H9 (cell line): ENCODE results near the gene TM4SF1. TPM values are rescaled to one million over a fixed set of nuclear protein-coding genes. Genes with fewer than 3 reads are reported as not detected.

Experiments used
- DNase-seq: peaks from one replicate; pipeline ENCODE4 v3.0.0-alpha.2; 2017
- H2AFZ ChIP-seq: one replicate; pipeline ENCODE4 v1.6.1; 2013; ENCODE audit warnings: mild to moderate bottlenecking, low read length, control low read depth, moderate library complexity
- H2AK5ac ChIP-seq: 2 replicates; pipeline ENCODE4 v1.6.1; 2013; ENCODE audit warnings: low read length, control low read depth, mixed read lengths; ENCODE audit not compliant: insufficient read length
- H2BK120ac ChIP-seq: one replicate; pipeline ENCODE4 v1.6.1; 2013; ENCODE audit warnings: low read depth, mild to moderate bottlenecking, low read length, control low read depth, inconsistent platforms; ENCODE audit not compliant: poor library complexity, severe bottlenecking
- H2BK12ac ChIP-seq: 2 replicates; pipeline ENCODE4 v1.6.1; 2013; ENCODE audit warnings: low read length, control low read depth, mixed read lengths, low read depth; ENCODE audit not compliant: insufficient read length
- H2BK15ac ChIP-seq: 2 replicates; pipeline ENCODE4 v1.6.1; 2013; ENCODE audit warnings: low read depth, low read length, control low read depth
- H2BK20ac ChIP-seq: one replicate; pipeline ENCODE4 v1.6.1; 2013; ENCODE audit warnings: low read depth, mild to moderate bottlenecking, low read length, control low read depth, inconsistent platforms; ENCODE audit not compliant: poor library complexity, severe bottlenecking
- H2BK5ac ChIP-seq: 2 replicates; pipeline ENCODE4 v1.6.1; 2013; ENCODE audit warnings: low read length, control low read depth, mixed read lengths; ENCODE audit not compliant: insufficient read length
- H3K14ac ChIP-seq: 2 replicates; pipeline ENCODE4 v1.6.1; 2013; ENCODE audit warnings: low read length, control low read depth; ENCODE audit not compliant: insufficient read depth
- H3K18ac ChIP-seq: 2 replicates; pipeline ENCODE4 v1.6.1; 2013; ENCODE audit warnings: low read depth, mild to moderate bottlenecking, mixed read lengths, low read length, control low read depth; ENCODE audit not compliant: insufficient read length
- H3K23ac ChIP-seq: 2 replicates; pipeline ENCODE4 v1.6.1; 2013; ENCODE audit warnings: low read length, control low read depth, mixed read lengths, low read depth; ENCODE audit not compliant: insufficient read length
- H3K23me2 ChIP-seq: 2 replicates; pipeline ENCODE4 v1.6.1; 2013; ENCODE audit warnings: low read depth, mild to moderate bottlenecking, mixed read lengths, low read length, control low read depth; ENCODE audit not compliant: insufficient read length, poor library complexity, severe bottlenecking
- H3K27ac ChIP-seq: 2 replicates; pipeline ENCODE4 v1.5.1; 2013; ENCODE audit warnings: low read length, control low read depth, mixed read lengths, low read depth; ENCODE audit not compliant: insufficient read length
- H3K27me3 ChIP-seq: 2 replicates; pipeline ENCODE4 v1.6.1; 2013; ENCODE audit warnings: low read length, control low read depth, inconsistent platforms; ENCODE audit not compliant: insufficient read depth
- H3K4ac ChIP-seq: 2 replicates; pipeline ENCODE4 v1.6.1; 2013; ENCODE audit warnings: low read depth, mild to moderate bottlenecking, control low read depth, inconsistent platforms, low read length, moderate library complexity
- H3K4me1 ChIP-seq: 2 replicates; pipeline ENCODE4 v1.6.1; 2013; ENCODE audit warnings: low read length, control low read depth, inconsistent platforms; ENCODE audit not compliant: insufficient read depth
- H3K4me2 ChIP-seq: 2 replicates; pipeline ENCODE4 v1.6.1; 2013; ENCODE audit warnings: low read length, control low read depth, mixed read lengths; ENCODE audit not compliant: insufficient read length, insufficient read depth
- H3K56ac ChIP-seq: 2 replicates; pipeline ENCODE4 v1.6.1; 2013; ENCODE audit warnings: low read depth, mild to moderate bottlenecking, mixed read lengths, low read length, control low read depth; ENCODE audit not compliant: insufficient read length
- H3K79me1 ChIP-seq: 2 replicates; pipeline ENCODE4 v1.6.1; 2013; ENCODE audit warnings: low read depth, mild to moderate bottlenecking, moderate library complexity, low read length, control low read depth, inconsistent platforms; ENCODE audit not compliant: insufficient read depth, poor library complexity, severe bottlenecking
- H3K79me2 ChIP-seq: 2 replicates; pipeline ENCODE4 v1.6.1; 2013; ENCODE audit warnings: low read length, control low read depth, inconsistent platforms; ENCODE audit not compliant: insufficient read depth
- H3K9ac ChIP-seq: 2 replicates; pipeline ENCODE4 v1.6.1; 2013; ENCODE audit warnings: low read length, control low read depth, mixed read lengths; ENCODE audit not compliant: insufficient read length; ENCODE audit errors: extremely low read depth
- H3K9me3 ChIP-seq: one replicate; pipeline ENCODE4 v1.6.1; 2013; ENCODE audit warnings: low read depth, low read length, inconsistent platforms; ENCODE audit not compliant: control insufficient read depth
- H3T11ph ChIP-seq: one replicate; pipeline ENCODE4 v1.6.1; 2013; ENCODE audit warnings: mild to moderate bottlenecking, low read length, control low read depth, inconsistent platforms
- H4K20me1 ChIP-seq: one replicate; pipeline ENCODE4 v1.6.1; 2013; ENCODE audit not compliant: control insufficient read depth, insufficient read length, insufficient read depth
- H4K5ac ChIP-seq: 2 replicates; pipeline ENCODE4 v1.6.1; 2013; ENCODE audit warnings: low read depth, mild to moderate bottlenecking, mixed read lengths, low read length, control low read depth; ENCODE audit not compliant: insufficient read length
- H4K8ac ChIP-seq: replicated peaks from 2 replicates; pipeline ENCODE4 v1.6.1; 2013; ENCODE audit warnings: low read length, control low read depth, mixed read lengths, low read depth; ENCODE audit not compliant: insufficient read length
- H4K91ac ChIP-seq: 2 replicates; pipeline ENCODE4 v1.6.1; 2013; ENCODE audit warnings: low read depth, mild to moderate bottlenecking, moderate library complexity, mixed read lengths, low read length, control low read depth; ENCODE audit not compliant: insufficient read length
- H3K27ac Mint-ChIP-seq, 3 experiments: 2 replicates in 2 of 3; 3 replicates in 1 of 3; pipeline ENCODE4 v1.8.0; 2020 to 2021; ENCODE audit warnings: mixed read lengths in 3 of 3, mild to moderate bottlenecking in 1 of 3, moderate library complexity in 1 of 3
- H3K27me3 Mint-ChIP-seq: 2 replicates; pipeline ENCODE4 v1.8.0; 2021; ENCODE audit warnings: low read depth, mild to moderate bottlenecking, moderate library complexity, mixed read lengths
- H3K36me3 Mint-ChIP-seq, 3 experiments: 2 replicates in 2 of 3; 3 replicates in 1 of 3; pipeline ENCODE4 v1.8.0; 2020 to 2021; ENCODE audit warnings: low read depth in 3 of 3, mixed read lengths in 3 of 3; ENCODE audit not compliant: insufficient read depth in 1 of 3
- H3K4me1 Mint-ChIP-seq, 2 experiments: 2 replicates each; pipeline ENCODE4 v1.8.0; 2020; ENCODE audit warnings: mixed read lengths in 2 of 2
- H3K4me3 Mint-ChIP-seq, 2 experiments: 2 replicates in 1 of 2; 3 replicates in 1 of 2; pipeline ENCODE4 v1.8.0; 2020 to 2021; ENCODE audit warnings: mild to moderate bottlenecking in 2 of 2, mixed read lengths in 2 of 2, moderate library complexity in 1 of 2
- H3K9me3 Mint-ChIP-seq, 2 experiments: 2 replicates in 1 of 2; 3 replicates in 1 of 2; pipeline ENCODE4 v1.8.0; 2020; ENCODE audit warnings: mild to moderate bottlenecking in 2 of 2, mixed read lengths in 2 of 2, moderate library complexity in 1 of 2
- WGBS: extraction: QIAGEN DNeasy Blood & Tissue Kit; methylation state at CpG from one replicate; pipeline ENCODE4 v1.1.7; 2013; ENCODE audit warnings: missing lambda C conversion rate, low lambda C conversion rate, mixed read lengths; ENCODE audit not compliant: insufficient read length; ENCODE audit errors: extremely low coverage; 5-methylcytosine and 5-hydroxymethylcytosine counted together
- total RNA-seq: library from RNA; stranded (reverse); gene quantifications from 2 replicates; pipeline ENCODE4 v1.2.1, GENCODE V29; 2021
- TF ChIP-seq, protein P1 (sequence below): fragments of 200-600 bp; sonication (generic); conservative IDR thresholded peaks from 3 replicates; pipeline ENCODE4 v1.8.0; 2021; ENCODE audit warnings: antibody characterized with exemption, mild to moderate bottlenecking

The TM4SF1 gene
- total RNA-seq, 1 experiment from 2014 or later: 1.2 TPM

DNA sequence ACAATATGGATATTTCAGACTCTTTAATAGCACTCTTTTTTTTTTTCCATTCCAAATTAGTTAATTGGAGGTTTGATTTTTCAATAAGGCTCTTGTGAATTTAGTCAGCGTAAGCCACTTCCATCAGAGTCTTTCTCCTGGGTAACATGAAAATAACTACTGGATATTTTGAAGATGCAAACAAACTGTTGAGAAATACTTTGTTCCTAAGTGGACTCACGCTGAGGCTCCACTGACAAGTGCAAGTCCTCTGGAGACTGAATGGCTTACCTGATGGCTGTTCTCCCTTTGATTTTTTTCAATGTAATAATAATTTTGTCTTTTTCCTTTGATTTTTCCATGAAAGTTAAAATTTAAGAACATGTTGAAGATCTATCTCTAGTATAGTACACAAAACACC, 26.0 kb upstream of the TM4SF1 start:
- H3K27me3 Mint-ChIP-seq: no peaks in the 10 kb centered on the region
- H3K9me3 ChIP-seq: no peaks in the 10 kb centered on the region
- no peak overlapping the region for H4K91ac ChIP-seq
- H2BK20ac ChIP-seq: no peak overlapping the region
- H3T11ph ChIP-seq: no peak overlapping the region
- no peaks in the 10 kb centered on the region for H3K79me2 ChIP-seq
- H3K18ac ChIP-seq: no peak overlapping the region
- no peak overlapping the region for H2AK5ac ChIP-seq
- H3K14ac ChIP-seq: no peak overlapping the region
- no peak overlapping the region for H3K27ac ChIP-seq
- no peak overlapping the region for H2BK5ac ChIP-seq
- no peaks in the 10 kb centered on the region for H4K20me1 ChIP-seq
- DNase-seq: no peak
- no peaks in the 10 kb centered on the region for H3K79me1 ChIP-seq
- no peaks in the 10 kb centered on the region for H3K23me2 ChIP-seq
- no peak overlapping the region for H4K5ac ChIP-seq
- H3K4ac ChIP-seq: no peak overlapping the region
- TF ChIP-seq, protein P1, sequence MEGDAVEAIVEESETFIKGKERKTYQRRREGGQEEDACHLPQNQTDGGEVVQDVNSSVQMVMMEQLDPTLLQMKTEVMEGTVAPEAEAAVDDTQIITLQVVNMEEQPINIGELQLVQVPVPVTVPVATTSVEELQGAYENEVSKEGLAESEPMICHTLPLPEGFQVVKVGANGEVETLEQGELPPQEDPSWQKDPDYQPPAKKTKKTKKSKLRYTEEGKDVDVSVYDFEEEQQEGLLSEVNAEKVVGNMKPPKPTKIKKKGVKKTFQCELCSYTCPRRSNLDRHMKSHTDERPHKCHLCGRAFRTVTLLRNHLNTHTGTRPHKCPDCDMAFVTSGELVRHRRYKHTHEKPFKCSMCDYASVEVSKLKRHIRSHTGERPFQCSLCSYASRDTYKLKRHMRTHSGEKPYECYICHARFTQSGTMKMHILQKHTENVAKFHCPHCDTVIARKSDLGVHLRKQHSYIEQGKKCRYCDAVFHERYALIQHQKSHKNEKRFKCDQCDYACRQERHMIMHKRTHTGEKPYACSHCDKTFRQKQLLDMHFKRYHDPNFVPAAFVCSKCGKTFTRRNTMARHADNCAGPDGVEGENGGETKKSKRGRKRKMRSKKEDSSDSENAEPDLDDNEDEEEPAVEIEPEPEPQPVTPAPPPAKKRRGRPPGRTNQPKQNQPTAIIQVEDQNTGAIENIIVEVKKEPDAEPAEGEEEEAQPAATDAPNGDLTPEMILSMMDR: no peak
- H3K4me2 ChIP-seq: no peak overlapping the region
- H3K4me3 Mint-ChIP-seq: no peak overlapping the region
- H3K27ac Mint-ChIP-seq: no peak overlapping the region
- H4K8ac ChIP-seq: no peak overlapping the region
- no peak overlapping the region for H2BK15ac ChIP-seq
- no peaks in the 10 kb centered on the region; a peak in 2 of 7 replicates for H3K36me3 Mint-ChIP-seq
- H2BK120ac ChIP-seq: no peak overlapping the region
- whole genome bisulfite sequencing: no CpG with 5 or more reads among the region's 2 CpGs
- no peak overlapping the region for H3K9ac ChIP-seq
- peaks cover 7 to 8% of the 10 kb centered on the region in 2 experiments for H3K4me1 Mint-ChIP-seq
- H3K4me1 ChIP-seq: no peaks in the 10 kb centered on the region
- H2BK12ac ChIP-seq: no peak overlapping the region
- no peaks in the 10 kb centered on the region for H3K27me3 ChIP-seq
- no peaks in the 10 kb centered on the region; a peak in 1 of 5 replicates for H3K9me3 Mint-ChIP-seq
- H3K23ac ChIP-seq: no peak overlapping the region
- H3K56ac ChIP-seq: no peak overlapping the region
- H2AFZ ChIP-seq: no peak overlapping the region
